Trophoblast cell (in vitro differentiated cells and primary cell): ENCODE results near the gene TAS2R5.
A peak's percentile ranks its signal among the peaks of the same experiment; 100 is the strongest.
"Not testable (repeated sequence)": the region's sequence is repeated elsewhere in the genome, so short reads cannot be mapped to it uniquely, and the experiment has no call there.

Experiments used
- DNase-seq, 2 donors: peaks; one replicate each; pipeline ENCODE4 v3.0.0-alpha.2; 2016
- H2AFZ ChIP-seq: 2 replicates; pipeline ENCODE4 v1.6.1; 2013; ENCODE audit warnings: low read length, moderate library complexity, mild to moderate bottlenecking; ENCODE audit not compliant: insufficient read depth, poor library complexity
- H2AK5ac ChIP-seq: 2 replicates; pipeline ENCODE4 v1.6.1; 2013; ENCODE audit warnings: mild to moderate bottlenecking, low read length
- H2BK120ac ChIP-seq: 2 replicates; pipeline ENCODE4 v1.6.1; 2013; ENCODE audit warnings: low read length, mild to moderate bottlenecking, moderate library complexity; ENCODE audit not compliant: insufficient read depth, poor library complexity
- H2BK12ac ChIP-seq: 2 replicates; pipeline ENCODE4 v1.6.1; 2013; ENCODE audit warnings: mild to moderate bottlenecking, low read length, moderate library complexity
- H2BK5ac ChIP-seq: 2 replicates; pipeline ENCODE4 v1.6.1; 2013; ENCODE audit warnings: low read length, low read depth, moderate library complexity, mild to moderate bottlenecking; ENCODE audit not compliant: poor library complexity
- H3K14ac ChIP-seq: 2 replicates; pipeline ENCODE4 v1.6.1; 2013; ENCODE audit warnings: mild to moderate bottlenecking, low read length
- H3K18ac ChIP-seq: 2 replicates; pipeline ENCODE4 v1.6.1; 2013; ENCODE audit warnings: mild to moderate bottlenecking, low read length
- H3K23ac ChIP-seq: 2 replicates; pipeline ENCODE4 v1.6.1; 2013; ENCODE audit warnings: low read length
- H3K27ac ChIP-seq: 2 replicates; pipeline ENCODE4 v1.5.1; 2013; ENCODE audit warnings: low read depth, mild to moderate bottlenecking, inconsistent platforms, low read length, moderate library complexity
- H3K27me3 ChIP-seq: 2 replicates; pipeline ENCODE4 v1.6.1; 2013; ENCODE audit warnings: inconsistent platforms, mild to moderate bottlenecking, low read length, moderate library complexity; ENCODE audit not compliant: insufficient read depth
- H3K36me3 ChIP-seq, 2 experiments: 1 replicate in 1 of 2; 2 replicates in 1 of 2; pipeline ENCODE4 v1.6.1; 2013; ENCODE audit warnings: low read length in 2 of 2, mild to moderate bottlenecking in 2 of 2, moderate library complexity in 1 of 2; ENCODE audit not compliant: insufficient read depth in 2 of 2, control insufficient read depth in 1 of 2
- H3K4ac ChIP-seq: 2 replicates; pipeline ENCODE4 v1.6.1; 2013; ENCODE audit warnings: low read depth, mild to moderate bottlenecking, low read length, moderate library complexity
- H3K4me1 ChIP-seq, 2 experiments: 1 replicate in 1 of 2; 2 replicates in 1 of 2; pipeline ENCODE4 v1.6.1; 2013; ENCODE audit warnings: low read length in 2 of 2, mild to moderate bottlenecking in 2 of 2, moderate library complexity in 1 of 2; ENCODE audit not compliant: insufficient read depth in 2 of 2, control insufficient read depth in 1 of 2
- H3K4me2 ChIP-seq: 2 replicates; pipeline ENCODE4 v1.6.1; 2013; ENCODE audit warnings: inconsistent platforms, mild to moderate bottlenecking, low read length, moderate library complexity
- H3K4me3 ChIP-seq: 2 replicates; pipeline ENCODE4 v1.5.1; 2013; ENCODE audit warnings: mild to moderate bottlenecking, low read depth, low read length, inconsistent platforms
- H3K79me1 ChIP-seq: one replicate; pipeline ENCODE4 v1.6.1; 2013; ENCODE audit warnings: low read length
- H3K79me2 ChIP-seq: 2 replicates; pipeline ENCODE4 v1.6.1; 2013; ENCODE audit warnings: low read length, mild to moderate bottlenecking; ENCODE audit not compliant: control insufficient read depth, insufficient read depth, poor library complexity
- H3K9ac ChIP-seq: 2 replicates; pipeline ENCODE4 v1.6.1; 2013; ENCODE audit warnings: mild to moderate bottlenecking, low read length
- H3K9me3 ChIP-seq: 2 replicates; pipeline ENCODE4 v1.6.1; 2013; ENCODE audit warnings: low read depth, mild to moderate bottlenecking, control low read depth, inconsistent platforms, low read length; ENCODE audit not compliant: insufficient read depth
- H4K12ac ChIP-seq: 2 replicates; pipeline ENCODE4 v1.6.1; 2013; ENCODE audit warnings: low read depth, mild to moderate bottlenecking, low read length, moderate library complexity
- H4K8ac ChIP-seq: 2 replicates; pipeline ENCODE4 v1.6.1; 2013; ENCODE audit warnings: low read depth, mild to moderate bottlenecking, low read length, moderate library complexity
- H4K91ac ChIP-seq: one replicate; pipeline ENCODE4 v1.6.1; 2013; ENCODE audit warnings: low read depth, mild to moderate bottlenecking, low read length, moderate library complexity
- WGBS: extraction: QIAGEN DNeasy Blood & Tissue Kit; methylation state at CpG from one replicate; pipeline ENCODE4 v1.1.7; 2013; ENCODE audit warnings: missing lambda C conversion rate; ENCODE audit not compliant: insufficient read length, insufficient coverage; ENCODE audit errors: extremely low coverage; 5-methylcytosine and 5-hydroxymethylcytosine counted together

Gene TAS2R5

GRCh38 chr7:141770083-141770583 lies 19.9 kb upstream of the TAS2R5 start:
- H3K9me3 ChIP-seq, H2AK5ac ChIP-seq, H3K14ac ChIP-seq, H3K79me2 ChIP-seq, H3K23ac ChIP-seq, H2BK12ac ChIP-seq, H3K79me1 ChIP-seq, H2AFZ ChIP-seq, H2BK120ac ChIP-seq, H4K91ac ChIP-seq, H2BK5ac ChIP-seq, H3K4me3 ChIP-seq, H3K4ac ChIP-seq, H3K36me3 ChIP-seq, H3K27me3 ChIP-seq, H3K27ac ChIP-seq, DNase-seq, H3K4me1 ChIP-seq, H4K12ac ChIP-seq, H3K9ac ChIP-seq, H3K18ac ChIP-seq, H4K8ac ChIP-seq, H3K4me2 ChIP-seq: not testable (repeated sequence)
- no CpG with 5 or more reads among the region's 3 CpGs for WGBS

- H3K79me2 ChIP-seq = no peaks in the 10 kb centered on the region
- no peak for DNase-seq
- H3K9me3 ChIP-seq = peaks cover 5% of the 10 kb centered on the region
- H3K4me1 ChIP-seq = no peaks in the 10 kb centered on the region
- H2AFZ ChIP-seq = no peak within 1 kb of the TSS
- H3K9ac ChIP-seq = no peak within 1 kb of the TSS
- no peak within 1 kb of the TSS for H4K12ac ChIP-seq
- no peak within 1 kb of the TSS for H3K4me3 ChIP-seq
- H3K4me2 ChIP-seq = no peak within 1 kb of the TSS
- no peak within 1 kb of the TSS for H2BK5ac ChIP-seq
- H3K23ac ChIP-seq = no peak within 1 kb of the TSS
- no peak within 1 kb of the TSS for H2BK12ac ChIP-seq
- no peak within 1 kb of the TSS for H3K27ac ChIP-seq
- H3K18ac ChIP-seq = no peak within 1 kb of the TSS
- no peak within 1 kb of the TSS for H3K14ac ChIP-seq
- peaks cover 9 to 11% of the 10 kb centered on the region in 2 experiments for H3K36me3 ChIP-seq
- no peak within 1 kb of the TSS for H4K8ac ChIP-seq
- no CpG with 5 or more reads among the region's 1 CpG for WGBS
- H2BK120ac ChIP-seq = no peak within 1 kb of the TSS
- H2AK5ac ChIP-seq = no peak within 1 kb of the TSS
- H4K91ac ChIP-seq = no peak within 1 kb of the TSS
- no peaks in the 10 kb centered on the region for H3K27me3 ChIP-seq
- H3K4ac ChIP-seq = no peak within 1 kb of the TSS
- H3K79me1 ChIP-seq = no peaks in the 10 kb centered on the region
These were observed 13.6 kb upstream of the TAS2R5 start, which contains the start of gene TAS2R4 for GRCh38 chr7:141776374-141776773. TSS of gene TAS2R4 (plus strand) at chr7:141776674. CDS start at chr7:141778489, 1,815 bp downstream.

- Histone ChIP-seq H3K27ac (no peak overlapping the region), H3K79me2 (no peaks in the 10 kb centered on the region), H3K9me3 (no peaks in the 10 kb centered on the region), H3K4me3 (no peak overlapping the region), H2AFZ (no peak overlapping the region), H2AK5ac (no peak overlapping the region), H2BK120ac (no peak overlapping the region), H2BK5ac (no peak overlapping the region), H3K23ac (no peak overlapping the region), H3K27me3 (no peaks in the 10 kb centered on the region), H4K91ac (no peak overlapping the region), H3K14ac (no peak overlapping the region), H3K18ac (no peak overlapping the region), H4K8ac (no peak overlapping the region), H3K4me2 (no peak overlapping the region), H3K4me1 (no peaks in the 10 kb centered on the region), H3K9ac (no peak overlapping the region), H3K4ac (no peak overlapping the region), H3K36me3 (peaks cover 9 to 10% of the 10 kb centered on the region in 2 experiments), H2BK12ac (no peak overlapping the region), H3K79me1 (no peaks in the 10 kb centered on the region), H4K12ac (no peak overlapping the region)
- no CpG with 5 or more reads among the region's 13 CpGs for WGBS
- DNase-seq = peak; percentile 35 to 81
These were observed 4.1 kb upstream of the TAS2R5 start for GRCh38 chr7:141785706-141786552.

GRCh38 chr7:141788296-141788695 lies 1.7 kb upstream of the TAS2R5 start:
- H3K4me2 ChIP-seq = no peak overlapping the region
- H3K4me1 ChIP-seq = no peaks in the 10 kb centered on the region
- no peak overlapping the region for H2BK5ac ChIP-seq
- no peak overlapping the region for H2AK5ac ChIP-seq
- H3K27ac ChIP-seq = no peak overlapping the region
- no peak overlapping the region for H3K4ac ChIP-seq
- H2AFZ ChIP-seq = no peak overlapping the region
- no peak overlapping the region for H3K4me3 ChIP-seq
- H3K14ac ChIP-seq = no peak overlapping the region
- H3K9me3 ChIP-seq = no peaks in the 10 kb centered on the region
- H2BK120ac ChIP-seq = no peak overlapping the region
- H3K23ac ChIP-seq = no peak overlapping the region
- H2BK12ac ChIP-seq = no peak overlapping the region
- H3K79me1 ChIP-seq = no peaks in the 10 kb centered on the region
- H3K27me3 ChIP-seq = no peaks in the 10 kb centered on the region
- H4K12ac ChIP-seq = no peak overlapping the region
- H3K18ac ChIP-seq = no peak overlapping the region
- H3K9ac ChIP-seq = no peak overlapping the region
- no peak for DNase-seq
- H4K8ac ChIP-seq = no peak overlapping the region
- no peaks in the 10 kb centered on the region for H3K79me2 ChIP-seq
- H3K36me3 ChIP-seq = peaks cover 10 to 11% of the 10 kb centered on the region in 2 experiments
- no CpG with 5 or more reads among the region's 2 CpGs for WGBS
- no peak overlapping the region for H4K91ac ChIP-seq
